A549 treated with AZD9567 at 1 μM for 4 hours (cell line): Measurements from ENCODE around the gene PLCXD3. TPM values are rescaled to one million over a fixed set of nuclear protein-coding genes. Genes with fewer than 3 reads are reported as not detected.

Source experiments
- total RNA-seq: library from RNA; stranded (reverse); fragments of 200-300 nt; extraction: Qiagen RNA extraction; gene quantifications from 5 replicates; pipeline ENCODE4 v1.2.3, GENCODE V29; 2022; ENCODE audit not compliant: insufficient read depth

PLCXD3 gene
- total RNA-seq = 0.07 to 0.33 TPM (median 0.14 TPM) in 5 replicates

GRCh38 chr5:41510176-41510831 is at the start of gene PLCXD3:
Gene PLCXD3 (minus strand): TSS chr5:41510601. CDS start chr5:41510526, 75 bp downstream.

